Measurements from ENCODE around the gene CAPN1.

Gene CAPN1

GRCh38 chr11:65186701-65187100 is 5.0 kb downstream of the CAPN1 start:
- no peak overlapping the region for H3K4me3 ChIP-seq (ENCODE audit: low read depth, low read length, poor library complexity, severe bottlenecking)
- peaks cover 44% of the 10 kb centered on the region for H3K36me3 ChIP-seq (ENCODE audit: insufficient read depth, low read length)
- H3K4me1 ChIP-seq (ENCODE audit: insufficient read depth, low read length, severe bottlenecking) = peaks cover 20% of the 10 kb centered on the region
- H3K27me3 ChIP-seq (ENCODE audit: insufficient read depth, low read length) = no peaks in the 10 kb centered on the region
- H3K9ac ChIP-seq (ENCODE audit: low read length) = no peak overlapping the region
- no peaks in the 10 kb centered on the region for H3K9me2 ChIP-seq (ENCODE audit: low read depth, low read length)
- no peak overlapping the region for H2AFZ ChIP-seq (ENCODE audit: low read length)
- TF ChIP-seq CTCF (IDR thresholded peaks at IDR 0.05; ENCODE audit: low read length) = no peak
- TF ChIP-seq EZH2 (IDR thresholded peaks at IDR 0.05; ENCODE audit: borderline replicate concordance, low read length) = no peak
- H3K79me2 ChIP-seq (ENCODE audit: insufficient read depth, low read length) = no peaks in the 10 kb centered on the region
- H4K20me1 ChIP-seq (ENCODE audit: insufficient read depth, low read length) = no peaks in the 10 kb centered on the region
- H3K4me2 ChIP-seq (ENCODE audit: low read length) = no peak overlapping the region
- H3K9me3 ChIP-seq (ENCODE audit: low read length) = no peaks in the 10 kb centered on the region
- H3K27ac ChIP-seq (ENCODE audit: low read depth, low read length, poor library complexity, severe bottlenecking) = no peak overlapping the region
- no peaks in the 10 kb centered on the region for H3F3A ChIP-seq (ENCODE audit: insufficient read depth, low read length)

- no peaks in the 10 kb centered on the region for H3K9me2 ChIP-seq (ENCODE audit: low read depth, low read length)
- H4K20me1 ChIP-seq (ENCODE audit: insufficient read depth, low read length) = no peaks in the 10 kb centered on the region
- no peaks in the 10 kb centered on the region for H3K27me3 ChIP-seq (ENCODE audit: insufficient read depth, low read length)
- no peak overlapping the region for H3K9ac ChIP-seq (ENCODE audit: low read length)
- no peaks in the 10 kb centered on the region for H3K79me2 ChIP-seq (ENCODE audit: insufficient read depth, low read length)
- H3K4me2 ChIP-seq (ENCODE audit: low read length) = no peak overlapping the region
- TF ChIP-seq EZH2 (IDR thresholded peaks at IDR 0.05; ENCODE audit: borderline replicate concordance, low read length) (no peak), CTCF (IDR thresholded peaks at IDR 0.05; ENCODE audit: low read length) (no peak)
- peaks cover 17% of the 10 kb centered on the region for H3K4me1 ChIP-seq (ENCODE audit: insufficient read depth, low read length, severe bottlenecking)
- no peak overlapping the region for H3K27ac ChIP-seq (ENCODE audit: low read depth, low read length, poor library complexity, severe bottlenecking)
- H3K9me3 ChIP-seq (ENCODE audit: low read length) = no peaks in the 10 kb centered on the region
- H3F3A ChIP-seq (ENCODE audit: insufficient read depth, low read length) = no peaks in the 10 kb centered on the region
- no peak overlapping the region for H3K4me3 ChIP-seq (ENCODE audit: low read depth, low read length, poor library complexity, severe bottlenecking)
- no peak overlapping the region for H2AFZ ChIP-seq (ENCODE audit: low read length)
- peaks cover 47% of the 10 kb centered on the region for H3K36me3 ChIP-seq (ENCODE audit: insufficient read depth, low read length)
These were observed 5.5 kb downstream of the CAPN1 start for GRCh38 chr11:65187146-65187675.

- no peaks in the 10 kb centered on the region for H3K79me2 ChIP-seq (ENCODE audit: insufficient read depth, low read length)
- no peaks in the 10 kb centered on the region for H3K27me3 ChIP-seq (ENCODE audit: insufficient read depth, low read length)
- no peaks in the 10 kb centered on the region for H3F3A ChIP-seq (ENCODE audit: insufficient read depth, low read length)
- H3K9me3 ChIP-seq (ENCODE audit: low read length) = no peaks in the 10 kb centered on the region
- peaks cover 49% of the 10 kb centered on the region for H3K36me3 ChIP-seq (ENCODE audit: insufficient read depth, low read length)
- no peak overlapping the region for H3K4me3 ChIP-seq (ENCODE audit: low read depth, low read length, poor library complexity, severe bottlenecking)
- no peak overlapping the region for H3K27ac ChIP-seq (ENCODE audit: low read depth, low read length, poor library complexity, severe bottlenecking)
- peaks cover 9% of the 10 kb centered on the region for H3K4me1 ChIP-seq (ENCODE audit: insufficient read depth, low read length, severe bottlenecking)
- H3K9ac ChIP-seq (ENCODE audit: low read length) = no peak overlapping the region
- TF ChIP-seq CTCF (IDR thresholded peaks at IDR 0.05; ENCODE audit: low read length) = no peak
- TF ChIP-seq EZH2 (IDR thresholded peaks at IDR 0.05; ENCODE audit: borderline replicate concordance, low read length) = no peak
- H2AFZ ChIP-seq (ENCODE audit: low read length) = no peak overlapping the region
- no peaks in the 10 kb centered on the region for H4K20me1 ChIP-seq (ENCODE audit: insufficient read depth, low read length)
- no peak overlapping the region for H3K4me2 ChIP-seq (ENCODE audit: low read length)
- no peaks in the 10 kb centered on the region for H3K9me2 ChIP-seq (ENCODE audit: low read depth, low read length)
These were observed 6.3 kb downstream of the CAPN1 start for GRCh38 chr11:65187971-65188461.
